Stimulated activated memory B cell treated with anti-CD40 and anti-IgM and Interleukin-4, amounts not matched to agents 10 μg/mL and 1 μg/mL and 100 μg/mL, for 72 hours (primary cell): ENCODE results near the gene GPR31.
A peak's percentile ranks its signal among the peaks of the same experiment; 100 is the strongest.
"Not testable (repeated sequence)": the region's sequence is repeated elsewhere in the genome, so short reads cannot be mapped to it uniquely, and the experiment has no call there.

ENCODE experiments used
- ATAC-seq: fragments of 150-1000 bp; cut with Tn5 transposase; 2 replicates; pipeline ENCODE4 v1.10.0; 2021
- H3K27ac Mint-ChIP-seq: one replicate; pipeline ENCODE4 v1.8.0; 2022; ENCODE audit warnings: mild to moderate bottlenecking, mixed read lengths
- H3K27me3 Mint-ChIP-seq: one replicate; pipeline ENCODE4 v1.8.0; 2022; ENCODE audit warnings: mixed read lengths
- H3K36me3 Mint-ChIP-seq: one replicate; pipeline ENCODE4 v1.8.0; 2022; ENCODE audit warnings: mixed read lengths
- H3K4me1 Mint-ChIP-seq: one replicate; pipeline ENCODE4 v1.8.0; 2022; ENCODE audit warnings: mixed read lengths
- H3K4me3 Mint-ChIP-seq: one replicate; pipeline ENCODE4 v1.8.0; 2022; ENCODE audit warnings: mild to moderate bottlenecking, moderate library complexity, mixed read lengths
- H3K9me3 Mint-ChIP-seq: one replicate; pipeline ENCODE4 v1.8.0; 2022; ENCODE audit warnings: mixed read lengths

GPR31 gene

DNA sequence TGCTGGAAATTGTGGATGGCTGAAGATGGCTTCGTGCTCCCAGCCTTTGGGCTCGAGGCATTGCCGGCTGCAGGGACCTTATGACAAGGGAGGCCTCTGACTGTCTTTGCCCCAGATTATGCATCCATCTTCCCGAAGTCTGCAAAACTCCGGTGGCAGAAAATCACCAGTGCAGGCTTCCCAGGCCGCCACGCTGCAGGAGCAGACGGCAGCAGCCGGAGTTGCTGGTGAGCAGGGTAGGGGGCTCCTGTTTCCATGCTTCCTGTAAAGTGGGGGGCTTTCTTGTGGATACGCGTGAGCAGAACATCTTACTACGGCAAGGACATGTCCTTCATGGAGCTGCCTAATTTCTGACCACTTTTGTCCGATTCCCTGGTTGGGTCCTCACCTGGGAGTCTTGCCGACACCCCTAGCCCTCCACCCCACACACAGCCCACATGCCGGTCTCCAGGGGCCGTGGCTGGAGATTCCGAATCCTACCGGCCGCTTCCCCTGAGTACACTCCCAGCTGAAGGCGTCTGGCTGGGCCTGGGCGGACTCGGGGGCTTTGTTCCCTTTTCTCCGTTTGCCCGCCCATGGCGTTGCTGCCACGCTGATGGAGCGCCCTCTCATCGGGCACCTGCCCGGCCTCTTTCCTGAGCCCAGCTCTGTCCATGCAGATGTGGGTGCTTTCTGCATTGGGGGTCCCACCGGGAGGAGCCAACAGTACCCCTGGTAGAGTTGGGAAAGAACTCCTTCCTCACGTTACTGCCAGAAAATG lies 21.3 kb upstream of the GPR31 start:
- not testable (repeated sequence) for H3K4me3 Mint-ChIP-seq, H3K36me3 Mint-ChIP-seq

DNA sequence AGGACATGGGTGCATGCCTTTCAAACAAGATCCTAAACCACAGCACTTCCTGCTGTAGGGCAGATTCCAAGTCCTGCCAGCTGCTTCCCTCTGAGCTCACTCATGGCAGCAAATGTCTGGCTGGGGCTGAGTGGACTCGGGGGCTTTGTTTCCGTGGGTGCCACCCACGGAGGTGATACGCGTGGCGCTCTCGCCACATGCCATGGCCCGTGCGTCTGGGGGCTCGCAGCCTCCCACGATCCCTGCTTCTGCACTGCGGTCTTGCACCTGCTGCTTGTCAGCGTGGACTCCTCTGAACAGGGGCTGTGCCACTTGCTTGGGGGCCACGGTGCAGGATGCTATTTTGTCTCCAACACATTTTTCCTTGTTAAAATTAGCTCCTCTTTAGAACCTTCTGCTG lies 19.5 kb upstream of the GPR31 start:
- peaks cover 19% of the 10 kb centered on the region for H3K27me3 Mint-ChIP-seq
- not testable (repeated sequence) for ATAC-seq, H3K9me3 Mint-ChIP-seq, H3K27ac Mint-ChIP-seq, H3K4me1 Mint-ChIP-seq, H3K36me3 Mint-ChIP-seq, H3K4me3 Mint-ChIP-seq

More for the DNA sequence above, 21.3 kb upstream of the GPR31 start:
- not testable (repeated sequence) for H3K9me3 Mint-ChIP-seq, H3K27ac Mint-ChIP-seq, H3K4me1 Mint-ChIP-seq, ATAC-seq, H3K27me3 Mint-ChIP-seq

DNA sequence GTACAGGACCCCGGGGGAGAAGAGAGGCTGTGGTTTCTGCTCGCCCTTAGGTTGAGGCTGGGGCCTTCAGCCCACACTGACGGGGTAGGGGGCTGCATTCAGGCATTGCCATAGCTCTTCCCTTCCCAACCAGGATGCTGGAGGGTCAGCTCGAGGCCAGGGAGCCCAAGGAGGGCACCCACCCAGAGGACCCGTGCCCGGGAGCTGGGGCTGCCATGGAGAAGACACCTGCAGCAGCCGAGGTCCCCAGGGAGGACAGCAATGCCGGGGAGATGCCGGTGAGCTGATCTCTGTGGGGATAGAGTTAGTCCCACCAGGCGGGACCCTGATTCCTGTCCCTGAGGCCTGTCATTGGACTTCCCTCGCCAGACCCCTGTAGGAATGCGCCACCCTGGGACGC lies 14.2 kb upstream of the GPR31 start:
- H3K27ac Mint-ChIP-seq: peak overlapping the region; percentile 48
- H3K4me1 Mint-ChIP-seq: peaks cover 13% of the 10 kb centered on the region
- peaks cover 22% of the 10 kb centered on the region for H3K27me3 Mint-ChIP-seq
- ATAC-seq, H3K4me3 Mint-ChIP-seq, H3K9me3 Mint-ChIP-seq, H3K36me3 Mint-ChIP-seq: not testable (repeated sequence)

DNA sequence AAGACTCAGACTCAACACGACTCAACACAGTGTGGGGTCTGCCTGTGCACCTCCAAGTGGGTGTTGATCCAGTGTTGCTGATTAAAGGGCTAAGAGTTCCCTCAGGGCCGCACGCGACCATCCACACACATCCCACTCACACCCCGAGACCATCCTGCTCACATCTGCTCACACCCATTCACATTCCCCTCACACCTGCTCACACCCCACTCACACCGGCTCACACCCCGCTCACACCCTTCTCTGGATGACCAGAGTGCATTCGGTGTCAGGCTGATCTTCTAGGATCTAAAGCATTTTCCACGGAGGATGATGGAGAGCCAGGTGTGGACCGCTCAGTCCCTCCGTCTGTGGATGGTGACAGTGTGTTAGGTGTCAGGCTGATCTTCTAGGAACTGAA lies 13.5 kb upstream of the GPR31 start:
- H3K9me3 Mint-ChIP-seq, ATAC-seq, H3K27ac Mint-ChIP-seq, H3K4me3 Mint-ChIP-seq, H3K36me3 Mint-ChIP-seq: not testable (repeated sequence)
- peaks cover 22% of the 10 kb centered on the region for H3K27me3 Mint-ChIP-seq
- peaks cover 13% of the 10 kb centered on the region for H3K4me1 Mint-ChIP-seq

DNA sequence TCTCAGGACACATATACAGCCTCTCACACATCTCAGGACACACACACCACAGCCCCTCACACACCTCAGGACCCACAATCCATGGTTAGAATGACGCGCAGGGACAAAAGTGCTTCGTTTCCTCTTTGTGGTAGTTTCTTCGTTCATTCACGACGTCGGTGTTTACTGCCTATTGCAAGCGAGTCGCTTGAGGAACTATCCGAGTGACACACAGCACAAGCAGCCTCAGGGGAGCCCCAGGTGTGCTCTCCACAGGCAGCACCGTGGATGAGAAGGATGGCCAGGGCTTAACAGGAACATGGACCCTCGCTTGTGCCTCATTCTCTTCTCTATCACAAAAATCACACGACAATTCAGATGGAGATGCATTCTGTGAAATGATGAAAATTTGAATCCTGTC lies 12.1 kb upstream of the GPR31 start:
- H3K27ac Mint-ChIP-seq: peak overlapping the region; percentile 72
- H3K4me1 Mint-ChIP-seq: peaks cover 13% of the 10 kb centered on the region
- H3K36me3 Mint-ChIP-seq, H3K9me3 Mint-ChIP-seq, H3K4me3 Mint-ChIP-seq: not testable (repeated sequence)
- H3K27me3 Mint-ChIP-seq: peaks cover 22% of the 10 kb centered on the region
- ATAC-seq: peak; percentile 79

DNA sequence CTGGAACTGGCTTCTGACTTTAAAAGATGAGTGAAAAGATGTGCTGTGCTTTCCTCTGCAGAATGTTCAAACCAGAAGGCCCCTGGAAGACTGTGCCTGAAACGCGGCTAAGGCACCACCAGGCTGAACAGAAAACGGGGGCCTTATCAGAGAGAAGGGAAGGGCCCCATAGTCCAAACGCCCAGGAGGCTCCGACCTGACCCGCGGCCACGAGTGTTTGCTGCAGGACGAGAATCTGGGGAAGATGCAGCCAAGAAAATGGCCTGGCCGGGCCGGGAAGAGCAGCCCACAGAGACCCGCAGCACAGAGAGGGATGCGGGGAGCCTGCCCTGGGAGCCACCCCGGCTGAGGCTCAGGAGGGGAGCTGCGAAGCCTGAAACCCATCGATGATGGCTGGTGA lies 10.5 kb upstream of the GPR31 start:
- H3K9me3 Mint-ChIP-seq, H3K36me3 Mint-ChIP-seq, H3K27ac Mint-ChIP-seq, H3K4me3 Mint-ChIP-seq, ATAC-seq: not testable (repeated sequence)
- Mint-ChIP-seq H3K27me3 (peaks cover 22% of the 10 kb centered on the region), H3K4me1 (peaks cover 13% of the 10 kb centered on the region)

DNA sequence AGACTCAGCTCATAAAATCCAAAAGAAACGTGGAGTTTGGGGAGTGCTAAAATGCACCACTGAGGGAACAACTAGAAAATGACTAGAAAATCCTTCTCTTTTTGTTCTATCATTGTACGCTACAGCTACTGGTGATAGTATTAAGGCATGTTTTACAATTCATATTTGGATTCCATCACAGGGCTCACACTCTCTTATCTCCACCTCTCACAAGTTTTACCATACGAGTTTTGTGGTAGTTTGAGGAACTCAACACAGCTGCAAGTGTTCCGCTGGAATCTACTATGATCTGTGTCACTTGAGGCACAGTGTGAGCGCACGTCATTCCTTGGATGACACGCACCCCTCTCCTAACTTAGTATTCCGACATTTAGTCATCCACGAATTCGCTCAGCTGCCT lies 9.9 kb upstream of the GPR31 start:
- H3K4me3 Mint-ChIP-seq, H3K27ac Mint-ChIP-seq, ATAC-seq, H3K36me3 Mint-ChIP-seq, H3K9me3 Mint-ChIP-seq: not testable (repeated sequence)
- H3K4me1 Mint-ChIP-seq: peaks cover 11% of the 10 kb centered on the region
- peaks cover 17% of the 10 kb centered on the region for H3K27me3 Mint-ChIP-seq

DNA sequence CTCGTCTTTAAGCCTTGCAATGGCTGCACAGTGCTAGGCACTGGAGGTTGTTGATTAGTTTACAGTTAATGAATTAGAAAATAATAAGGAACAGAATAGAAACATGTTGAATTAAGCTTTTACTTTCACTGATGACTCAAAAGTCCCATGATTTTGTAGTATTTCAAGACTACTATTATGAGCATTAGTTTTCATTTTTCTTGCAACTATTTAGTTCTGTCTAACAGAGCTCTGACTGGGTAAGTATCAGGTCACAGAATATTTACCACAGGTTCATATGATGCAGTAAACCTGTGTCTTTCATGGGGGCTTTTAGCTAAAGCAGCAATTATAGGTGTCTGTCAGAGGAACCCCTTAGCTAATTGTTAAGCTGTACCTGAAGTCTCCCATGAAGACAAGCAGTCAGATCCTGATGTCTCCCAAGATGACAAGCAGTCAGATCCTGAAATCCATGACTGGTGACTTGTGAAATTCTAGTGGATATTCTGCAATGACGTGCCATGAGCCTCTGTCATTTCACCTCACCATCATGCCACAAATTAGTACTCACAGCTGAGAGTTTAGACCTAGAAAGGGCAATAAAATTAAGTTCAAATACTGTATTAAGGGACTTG lies 8.2 kb upstream of the GPR31 start:
- H3K9me3 Mint-ChIP-seq: peaks cover 4% of the 10 kb centered on the region
- no peak for ATAC-seq
- peaks cover 8% of the 10 kb centered on the region for H3K4me1 Mint-ChIP-seq
- H3K36me3 Mint-ChIP-seq: peaks cover 6% of the 10 kb centered on the region
- peaks cover 10% of the 10 kb centered on the region for H3K27me3 Mint-ChIP-seq
- H3K27ac Mint-ChIP-seq: no peak overlapping the region
- no peak overlapping the region for H3K4me3 Mint-ChIP-seq

DNA sequence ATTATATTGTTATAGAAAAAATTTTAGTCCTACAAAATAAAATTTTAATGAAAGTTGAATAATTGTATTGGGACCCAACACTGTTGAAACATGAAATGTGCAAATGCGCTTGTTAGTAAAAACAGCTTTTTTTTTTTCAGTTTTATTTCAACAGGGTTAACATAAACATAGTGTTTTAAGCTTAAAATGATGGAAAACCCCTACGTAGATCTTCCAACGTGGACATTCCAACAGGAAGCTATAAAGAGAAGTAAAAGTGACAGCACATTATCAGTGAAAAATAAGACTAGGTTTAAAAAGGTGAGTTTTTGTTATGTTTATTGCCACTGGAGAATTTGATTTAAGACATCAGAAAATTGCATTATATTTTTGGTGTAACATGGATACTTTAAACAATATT lies 6.5 kb upstream of the GPR31 start:
- Mint-ChIP-seq H3K4me3 (no peak overlapping the region), H3K27ac (no peak overlapping the region), H3K27me3 (peaks cover 2% of the 10 kb centered on the region), H3K36me3 (no peaks in the 10 kb centered on the region), H3K9me3 (no peaks in the 10 kb centered on the region), H3K4me1 (peaks cover under 1% of the 10 kb centered on the region)
- no peak for ATAC-seq

DNA sequence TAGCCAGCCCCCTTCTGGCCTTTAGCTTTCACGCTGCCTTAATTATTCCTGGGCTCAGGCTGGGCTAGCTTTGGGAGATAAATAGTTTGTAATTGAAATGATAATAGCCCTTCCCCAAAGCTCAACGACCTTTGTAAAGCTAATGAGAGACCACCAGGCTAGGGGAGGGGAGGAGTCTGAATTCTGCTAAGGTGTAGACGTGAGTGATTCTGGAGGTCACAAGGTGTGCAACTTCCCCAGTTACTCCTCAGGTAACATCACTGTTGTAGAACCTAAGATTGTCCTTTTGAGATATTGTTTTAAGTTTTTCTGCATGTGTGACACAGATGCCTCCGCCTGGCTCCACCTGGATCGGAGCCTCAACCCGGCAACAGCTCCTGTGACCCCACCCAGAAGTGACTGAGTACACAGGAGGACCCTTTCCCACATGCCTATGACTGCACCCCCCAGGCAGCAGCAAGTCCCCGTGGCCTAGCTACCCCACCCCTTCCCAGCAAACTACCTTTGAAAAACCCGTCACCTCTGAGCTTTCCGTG lies 5.8 kb upstream of the GPR31 start:
- Mint-ChIP-seq H3K27me3 (no peaks in the 10 kb centered on the region), H3K27ac (no peak overlapping the region), H3K4me1 (no peaks in the 10 kb centered on the region), H3K36me3 (no peaks in the 10 kb centered on the region), H3K9me3 (no peaks in the 10 kb centered on the region), H3K4me3 (no peak overlapping the region)
- ATAC-seq: no peak

DNA sequence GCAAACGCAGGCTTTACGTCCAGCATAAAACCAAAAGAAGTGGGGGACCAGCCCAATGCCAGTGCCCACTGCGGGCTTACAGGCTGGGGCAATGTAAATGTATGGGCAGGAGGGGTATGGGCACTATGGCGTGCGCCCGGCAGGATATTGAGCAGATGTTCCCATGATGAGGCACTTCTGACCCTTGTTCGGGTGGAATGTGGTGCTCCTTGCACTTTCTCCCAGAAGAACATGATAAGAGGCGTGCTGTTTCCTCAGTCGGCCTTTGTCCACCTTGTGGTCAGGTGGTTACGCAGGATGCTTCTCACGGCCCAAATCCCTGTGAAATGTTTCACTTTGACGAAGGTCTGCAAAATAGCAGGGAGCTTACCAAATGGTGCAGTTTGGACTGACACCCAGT lies 4.8 kb upstream of the GPR31 start:
- H3K36me3 Mint-ChIP-seq: no peaks in the 10 kb centered on the region
- H3K27me3 Mint-ChIP-seq: no peaks in the 10 kb centered on the region
- H3K9me3 Mint-ChIP-seq: no peaks in the 10 kb centered on the region
- ATAC-seq: no peak
- no peak overlapping the region for H3K27ac Mint-ChIP-seq
- H3K4me3 Mint-ChIP-seq: no peak overlapping the region
- peaks cover 6% of the 10 kb centered on the region for H3K4me1 Mint-ChIP-seq

DNA sequence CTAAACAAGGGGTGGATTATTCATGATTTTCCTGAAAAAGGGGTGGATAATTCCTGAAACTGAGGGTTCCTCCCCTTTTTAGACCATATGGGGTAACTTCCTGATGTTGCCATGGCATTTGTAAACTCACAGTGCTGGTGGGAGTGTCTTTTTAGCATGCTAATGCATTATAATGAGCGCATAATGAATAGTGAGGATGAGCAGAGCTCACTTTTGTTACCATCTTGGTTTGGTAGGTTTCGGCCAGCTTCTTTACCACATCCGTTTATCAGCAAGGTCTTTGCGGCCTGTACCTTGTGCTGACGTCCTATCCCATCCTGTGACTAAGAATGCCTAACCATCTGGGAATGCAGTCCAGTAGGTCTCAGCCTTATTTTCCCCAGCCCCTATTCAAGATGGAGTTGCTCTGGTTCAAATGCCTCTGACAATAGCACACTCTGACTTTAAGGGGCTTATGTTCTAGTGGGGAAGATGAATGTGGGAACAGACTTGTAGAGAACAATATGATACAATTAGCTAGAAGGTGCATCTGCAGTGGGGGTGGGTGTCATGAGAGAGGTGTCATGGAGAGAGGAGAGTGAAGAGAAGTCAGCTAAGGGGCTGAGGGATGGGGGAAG lies 4.2 kb upstream of the GPR31 start:
- H3K27ac Mint-ChIP-seq: no peak overlapping the region
- no peak overlapping the region for H3K4me3 Mint-ChIP-seq
- H3K4me1 Mint-ChIP-seq: peaks cover 12% of the 10 kb centered on the region
- H3K36me3 Mint-ChIP-seq: no peaks in the 10 kb centered on the region
- H3K27me3 Mint-ChIP-seq: no peaks in the 10 kb centered on the region
- H3K9me3 Mint-ChIP-seq: no peaks in the 10 kb centered on the region
- ATAC-seq: no peak

DNA sequence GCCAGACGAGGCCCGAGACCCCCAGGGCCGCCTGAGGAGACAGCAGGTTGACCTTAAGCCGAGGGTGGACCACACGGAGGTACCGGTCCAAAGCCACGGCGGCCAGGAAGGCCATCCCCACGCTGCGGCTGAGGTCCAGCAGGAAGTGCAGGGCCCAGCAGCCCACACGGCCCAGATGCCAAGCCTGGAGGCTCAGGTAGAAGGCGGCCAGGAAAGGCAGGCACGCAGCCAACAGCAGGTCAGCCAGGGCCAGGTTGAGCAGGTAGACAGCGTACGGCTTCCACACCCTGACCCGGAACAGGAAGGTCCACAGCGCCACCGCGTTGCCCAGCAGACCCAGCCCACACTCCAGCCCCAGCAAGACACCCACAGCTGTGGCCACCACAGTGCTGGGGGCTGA lies 366 bp downstream of the GPR31 start:
- no peaks in the 10 kb centered on the region for H3K9me3 Mint-ChIP-seq
- H3K27me3 Mint-ChIP-seq: no peaks in the 10 kb centered on the region
- peaks cover 39% of the 10 kb centered on the region for H3K4me1 Mint-ChIP-seq
- no peaks in the 10 kb centered on the region for H3K36me3 Mint-ChIP-seq
- peak overlapping the region; percentile 57 for H3K27ac Mint-ChIP-seq
- ATAC-seq: no peak
- no peak overlapping the region for H3K4me3 Mint-ChIP-seq

DNA sequence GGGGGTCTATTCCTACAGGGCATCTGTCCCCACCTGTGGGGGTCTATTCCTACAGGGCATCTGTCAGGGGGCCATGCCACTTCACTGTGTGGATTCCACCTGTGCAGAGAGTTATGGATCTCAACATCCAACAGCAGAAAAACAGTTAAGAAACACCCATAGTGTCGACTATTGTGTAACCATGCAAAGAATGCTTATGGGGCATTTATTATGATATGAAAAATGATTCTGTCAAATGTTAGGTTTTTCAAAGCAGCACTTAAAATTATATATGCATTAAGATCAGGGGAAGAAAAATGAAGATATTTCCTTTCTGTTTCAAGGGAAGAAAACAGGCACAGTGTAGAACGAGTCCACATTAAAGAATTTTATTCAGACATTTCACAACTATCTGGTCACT lies 2.9 kb downstream of the GPR31 start:
- Mint-ChIP-seq H3K27me3 (no peaks in the 10 kb centered on the region), H3K4me3 (no peak overlapping the region), H3K4me1 (peaks cover 62% of the 10 kb centered on the region), H3K9me3 (no peaks in the 10 kb centered on the region), H3K27ac (peak overlapping the region; percentile 83), H3K36me3 (no peaks in the 10 kb centered on the region)
- no peak for ATAC-seq

DNA sequence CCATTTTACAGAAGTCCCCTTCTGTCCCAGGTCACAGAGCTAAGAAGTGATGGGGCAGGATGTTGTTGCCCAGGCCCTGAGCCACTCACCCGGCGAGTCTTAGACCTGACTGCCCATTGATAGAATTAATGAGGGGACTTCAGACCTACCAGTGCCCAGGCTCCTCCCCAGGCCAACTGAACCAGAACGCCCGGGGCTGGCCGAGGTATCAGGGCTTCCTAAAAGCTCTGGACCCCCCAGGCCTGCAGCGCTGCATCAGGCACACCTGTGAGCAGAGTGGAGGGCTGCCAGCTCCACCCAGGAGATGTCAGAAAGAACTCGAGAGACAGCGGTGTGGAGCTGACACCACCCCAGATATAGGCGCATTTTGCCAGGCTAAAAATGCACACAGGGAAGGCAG lies 3.5 kb downstream of the GPR31 start:
- no peaks in the 10 kb centered on the region for H3K36me3 Mint-ChIP-seq
- ATAC-seq: no peak
- no peaks in the 10 kb centered on the region for H3K27me3 Mint-ChIP-seq
- peak overlapping the region; percentile 83 for H3K27ac Mint-ChIP-seq
- peaks cover 67% of the 10 kb centered on the region for H3K4me1 Mint-ChIP-seq
- H3K9me3 Mint-ChIP-seq: no peaks in the 10 kb centered on the region
- peak overlapping the region; percentile 79 for H3K4me3 Mint-ChIP-seq

DNA sequence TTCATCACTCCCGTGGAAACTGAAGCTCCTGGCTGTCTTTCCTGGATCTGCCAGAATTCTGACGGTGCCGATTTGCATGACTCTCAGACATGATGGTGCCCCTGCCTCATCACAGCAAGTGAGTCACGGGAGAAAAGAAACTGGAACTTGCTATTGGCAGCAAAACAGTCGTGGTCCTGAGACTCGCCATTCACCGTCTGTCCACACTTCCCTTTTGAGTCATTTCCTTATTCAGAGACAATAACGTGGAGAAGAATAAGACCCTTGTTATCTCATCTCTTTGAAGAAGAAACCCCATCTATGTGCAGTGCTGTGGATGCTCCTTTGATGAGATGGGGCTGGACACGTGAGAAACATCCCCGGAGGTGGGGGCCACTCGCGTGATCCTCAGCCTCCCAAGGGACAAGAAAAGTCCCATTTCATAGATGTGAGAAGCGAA lies 4.2 kb downstream of the GPR31 start:
- Mint-ChIP-seq H3K27me3 (no peaks in the 10 kb centered on the region), H3K36me3 (no peaks in the 10 kb centered on the region), H3K27ac (peak overlapping the region; percentile 83), H3K9me3 (no peaks in the 10 kb centered on the region), H3K4me3 (peak overlapping the region; percentile 79), H3K4me1 (peaks cover 67% of the 10 kb centered on the region)
- peak; percentile 83 for ATAC-seq
